HG03066 (cell line): Measurements from ENCODE around the gene BUB1.
"Not testable (repeated sequence)": the region's sequence is repeated elsewhere in the genome, so short reads cannot be mapped to it uniquely, and the experiment has no call there.

Experiments used
- ATAC-seq: cut with Tn5 transposase; IDR thresholded peaks from one replicate; pipeline ENCODE4 v1.9.1; 2021; ENCODE audit warnings: low read depth; ENCODE audit not compliant: unreplicated experiment

The BUB1 gene

GRCh38 chr2:110660558-110660957 is 17.3 kb downstream of the BUB1 start:
- ATAC-seq = no peak

GRCh38 chr2:110659248-110659647 is 18.6 kb downstream of the BUB1 start:
- no peak for ATAC-seq

- no peak for ATAC-seq
Observed at GRCh38 chr2:110657724-110658305, 20.0 kb downstream of the BUB1 start.

- ATAC-seq = no peak
Observed at GRCh38 chr2:110655701-110656100, 22.2 kb downstream of the BUB1 start.

GRCh38 chr2:110653861-110654260 is 24.0 kb downstream of the BUB1 start:
- no peak for ATAC-seq

GRCh38 chr2:110650346-110650745 is 27.5 kb downstream of the BUB1 start:
- no peak for ATAC-seq

- no peak for ATAC-seq
Observed at GRCh38 chr2:110647777-110648176, 30.1 kb downstream of the BUB1 start.

GRCh38 chr2:110645616-110646015 is 32.2 kb downstream of the BUB1 start:
- ATAC-seq = no peak

- ATAC-seq = no peak
Observed at GRCh38 chr2:110644357-110644756, 33.5 kb downstream of the BUB1 start.

GRCh38 chr2:110642360-110642759 is 35.5 kb downstream of the BUB1 start:
- ATAC-seq = no peak

GRCh38 chr2:110639972-110640371 is 37.9 kb downstream of the BUB1 start:
- ATAC-seq = no peak

GRCh38 chr2:110638952-110639695 is 38.7 kb downstream of the BUB1 start:
- no peak for ATAC-seq

GRCh38 chr2:110638004-110638403 is 39.9 kb downstream of the BUB1 start:
- ATAC-seq = no peak

GRCh38 chr2:110637093-110637492 is 40.8 kb downstream of the BUB1 start:
- ATAC-seq = no peak

- not testable (repeated sequence) for ATAC-seq
Observed at GRCh38 chr2:110635949-110636628, 41.8 kb downstream of the BUB1 start.

GRCh38 chr2:110627348-110627747 is 50.5 kb downstream of the BUB1 start:
- ATAC-seq = not testable (repeated sequence)

- not testable (repeated sequence) for ATAC-seq
Observed at GRCh38 chr2:110619326-110619939, 58.4 kb downstream of the BUB1 start.

GRCh38 chr2:110613927-110614326 is 63.9 kb downstream of the BUB1 start:
- ATAC-seq = not testable (repeated sequence)

GRCh38 chr2:110610613-110611250 is 67.1 kb downstream of the BUB1 start:
- not testable (repeated sequence) for ATAC-seq

GRCh38 chr2:110609843-110610612 is 67.8 kb downstream of the BUB1 start:
- not testable (repeated sequence) for ATAC-seq
